GM18499 (cell line): ENCODE results near the gene CDC42BPA.
"Not testable (repeated sequence)": the region's sequence is repeated elsewhere in the genome, so short reads cannot be mapped to it uniquely, and the experiment has no call there.

Experiments used
- ATAC-seq: cut with Tn5 transposase; IDR thresholded peaks from one replicate; pipeline ENCODE4 v1.9.1; 2021; ENCODE audit warnings: moderate number of reproducible peaks; ENCODE audit not compliant: insufficient read depth, unreplicated experiment

CDC42BPA gene

GRCh38 chr1:227342075-227342829 is 24.0 kb upstream of the CDC42BPA start:
- no peak for ATAC-seq

- not testable (repeated sequence) for ATAC-seq
Observed at GRCh38 chr1:227336136-227336535, 17.8 kb upstream of the CDC42BPA start.

- ATAC-seq = no peak
Observed at GRCh38 chr1:227335242-227336020, 17.1 kb upstream of the CDC42BPA start.

- ATAC-seq = no peak
Observed at GRCh38 chr1:227333423-227333822, 15.1 kb upstream of the CDC42BPA start.

DNA sequence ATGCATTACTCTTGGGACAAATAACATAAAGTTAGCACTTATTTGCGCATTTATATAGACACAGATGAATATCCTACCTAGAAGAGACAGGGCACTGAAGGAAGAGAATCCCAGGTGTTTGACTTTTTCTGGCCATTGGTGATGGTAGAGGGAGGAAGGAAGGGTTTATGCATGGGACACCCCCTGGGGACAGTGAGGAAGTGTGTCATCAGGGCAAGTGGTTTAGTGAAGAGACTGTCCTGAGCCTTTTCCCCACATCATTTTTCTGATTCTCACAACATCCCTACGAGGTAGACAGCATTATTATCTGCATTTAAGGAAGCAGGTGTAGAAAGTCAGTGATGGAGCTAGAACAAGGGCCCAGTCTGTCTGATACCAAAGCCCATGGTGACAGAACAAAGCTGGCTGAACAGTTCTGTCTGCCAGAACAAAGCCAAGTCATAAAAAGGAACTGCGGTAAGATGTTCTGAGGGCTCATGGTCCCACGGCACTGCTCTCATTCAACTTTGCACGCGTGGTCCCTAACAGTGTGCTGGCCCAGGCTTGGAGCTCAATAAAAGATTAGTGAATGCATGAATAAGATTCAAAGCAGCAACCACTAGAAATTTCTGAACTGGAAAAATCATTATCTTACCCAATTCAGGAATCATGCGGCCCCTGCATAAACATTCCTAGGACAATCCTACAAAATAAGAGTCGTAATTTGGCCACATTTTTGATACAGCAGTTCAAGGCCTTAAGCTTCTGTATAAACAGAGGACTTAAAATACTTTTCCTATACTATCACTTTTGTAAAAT is 12.2 kb upstream of the CDC42BPA start:
- ATAC-seq = no peak

DNA sequence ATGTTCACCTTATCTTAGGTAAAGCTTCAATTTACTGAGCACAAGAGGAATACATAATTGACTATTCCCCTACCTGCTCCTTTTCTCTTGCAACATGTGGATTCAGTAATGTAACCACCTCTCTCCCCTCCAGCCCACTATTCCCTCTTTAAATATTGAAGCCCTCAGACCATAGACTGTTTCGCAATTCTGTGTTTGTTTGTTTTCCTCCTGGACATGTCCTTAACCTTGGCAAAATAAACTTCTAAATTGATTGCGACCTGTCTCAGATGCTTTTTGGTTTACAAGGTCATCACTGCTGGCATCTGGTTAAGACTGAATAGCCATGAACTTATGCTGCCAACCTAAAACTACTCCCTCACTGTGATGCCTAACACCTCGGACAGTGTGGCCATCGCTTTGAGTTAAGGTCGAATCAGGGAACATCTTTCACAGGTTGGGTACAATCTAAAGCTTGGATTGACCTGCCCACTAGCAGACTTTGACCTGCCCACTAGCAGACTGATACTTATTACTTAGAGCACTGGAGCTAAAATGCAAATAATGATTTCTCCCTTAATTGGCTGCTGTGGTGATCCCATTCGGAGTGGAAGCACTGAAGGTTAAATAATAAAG is 10.2 kb upstream of the CDC42BPA start:
- no peak for ATAC-seq

- no peak for ATAC-seq
Observed at GRCh38 chr1:227325156-227325555, 6.9 kb upstream of the CDC42BPA start.

- no peak for ATAC-seq
Observed at GRCh38 chr1:227323967-227324268, 5.6 kb upstream of the CDC42BPA start.

DNA sequence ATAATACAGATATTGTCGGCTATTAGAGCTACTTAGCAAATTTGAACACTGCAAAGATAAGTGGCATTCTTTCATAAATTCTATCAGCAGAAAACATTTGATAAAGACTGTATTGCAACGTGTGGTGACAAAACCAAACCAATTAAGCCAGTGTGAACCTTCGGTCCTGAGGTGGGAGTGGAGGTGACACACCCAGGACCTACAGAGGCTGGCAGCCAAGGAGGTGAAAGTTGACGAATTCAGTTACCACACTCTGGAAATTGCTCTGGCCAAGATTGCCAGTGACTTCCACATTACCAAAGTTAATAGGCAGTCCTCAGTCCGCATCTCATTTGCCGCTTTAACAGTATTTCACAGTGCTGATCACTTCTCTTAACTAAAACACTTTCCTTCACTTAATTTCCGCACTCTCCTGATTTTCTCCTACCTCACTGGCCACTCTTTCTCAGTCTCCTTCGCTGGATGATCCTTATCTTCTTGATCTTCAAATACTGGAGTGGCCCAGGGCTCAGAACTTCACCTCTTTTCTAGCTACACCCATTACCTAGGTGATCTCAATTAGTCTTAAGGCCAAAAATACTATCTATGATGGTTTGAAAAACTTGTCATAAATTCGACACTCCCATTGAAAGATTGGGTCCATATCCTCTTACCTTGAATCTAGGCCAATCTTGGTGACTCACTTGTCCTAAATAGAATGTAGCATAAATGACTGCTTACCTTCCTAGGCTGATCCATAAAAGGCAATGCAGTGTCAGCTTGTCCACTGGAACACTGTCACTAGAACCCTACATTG is 5.1 kb upstream of the CDC42BPA start:
- no peak for ATAC-seq

DNA sequence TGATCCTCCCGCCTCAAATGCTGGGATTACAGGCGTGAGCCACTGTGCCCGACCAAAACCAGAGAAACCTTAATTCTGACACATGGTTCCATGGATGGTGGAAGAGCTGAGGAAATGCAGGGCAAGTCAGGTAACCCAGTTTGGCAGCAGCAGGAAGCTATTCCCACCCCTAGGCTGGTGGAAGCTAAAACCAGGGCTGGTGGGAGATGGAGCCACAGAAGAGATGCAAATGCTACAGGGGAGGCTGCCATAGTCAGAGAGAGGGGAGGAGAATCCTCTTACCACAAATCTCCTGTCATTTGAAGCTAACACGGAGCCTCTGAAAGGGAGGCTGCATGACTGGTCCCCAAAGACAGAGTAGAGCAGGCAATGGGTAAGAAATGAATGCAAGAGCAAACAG is 4.1 kb upstream of the CDC42BPA start:
- ATAC-seq = no peak

DNA sequence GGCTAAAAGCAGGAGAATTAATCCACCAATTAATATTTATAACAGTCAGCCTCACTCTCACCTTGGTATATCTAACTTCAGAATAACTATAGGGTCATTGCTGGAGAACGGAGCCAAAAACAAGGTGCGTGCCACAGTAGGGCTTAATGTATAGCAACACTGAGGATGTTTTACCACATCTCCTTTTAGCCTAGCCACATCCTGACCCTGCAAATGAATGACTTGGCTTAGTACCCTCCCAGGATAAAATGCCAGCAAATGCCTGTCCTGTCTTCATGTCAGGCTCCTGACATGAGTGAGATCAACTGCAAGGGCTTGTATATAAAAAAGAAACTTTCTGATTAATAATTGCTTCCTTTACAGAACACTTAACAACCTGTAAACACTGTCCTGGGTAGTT is 2.7 kb upstream of the CDC42BPA start:
- no peak for ATAC-seq

DNA sequence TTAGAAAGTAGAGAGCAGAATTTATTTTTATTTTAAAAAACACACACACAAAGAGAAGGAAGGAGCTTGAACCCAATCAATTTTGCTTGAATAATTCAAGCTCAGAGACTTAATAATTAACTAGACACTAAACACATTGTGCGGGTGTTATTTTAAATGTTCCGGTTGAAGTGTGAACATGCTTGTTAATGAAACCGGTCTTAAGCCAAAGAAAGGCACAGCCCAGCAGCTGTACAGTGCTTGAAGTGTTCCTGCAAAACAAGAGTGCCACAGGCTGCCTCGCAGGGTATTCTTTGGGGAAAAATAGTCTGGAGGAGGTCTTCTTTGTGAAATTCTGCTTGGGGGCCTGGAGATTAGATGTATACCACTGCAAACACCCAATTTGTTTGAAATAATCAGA is 2.2 kb upstream of the CDC42BPA start:
- ATAC-seq = no peak

DNA sequence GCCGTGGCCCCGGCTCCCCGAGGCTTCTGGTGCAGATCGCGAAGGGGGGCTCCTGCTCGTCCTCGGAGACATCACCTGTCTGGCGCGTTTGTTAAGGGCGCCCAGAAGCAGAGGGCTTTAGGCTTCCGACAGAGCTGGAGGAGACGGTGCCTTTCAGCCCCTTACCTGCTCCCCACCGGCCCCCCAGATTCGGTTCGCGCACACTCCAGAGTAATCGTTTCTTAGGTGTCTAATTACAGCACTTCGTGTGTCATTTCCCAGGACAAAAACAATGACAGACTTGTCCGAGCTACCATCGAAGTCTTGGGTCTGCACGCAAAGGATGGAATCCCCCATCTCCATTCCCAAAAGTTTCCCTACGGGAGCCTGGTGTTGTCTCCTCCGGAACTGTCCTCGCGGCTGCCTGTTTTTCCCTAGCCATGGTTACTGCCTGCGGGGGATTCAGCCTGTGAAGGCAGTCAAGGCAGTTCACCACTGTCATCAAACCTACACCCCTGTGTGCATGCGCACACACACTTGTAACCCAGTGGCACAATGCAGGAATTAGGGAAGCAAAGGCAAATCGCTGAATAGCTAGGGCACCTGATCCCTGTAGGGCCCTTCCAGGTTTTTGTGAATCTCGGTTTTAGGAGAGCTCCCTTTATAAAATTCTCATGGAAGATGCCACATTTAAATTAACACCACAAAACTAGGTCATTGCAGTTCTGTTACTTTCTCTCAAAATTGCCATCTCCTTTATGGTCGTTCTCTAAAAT is 738 bp upstream of the CDC42BPA start:
- ATAC-seq = no peak

GRCh38 chr1:227317523-227318015 is 723 bp downstream of the CDC42BPA start:
- no peak for ATAC-seq

GRCh38 chr1:227317011-227317451 is 1.3 kb downstream of the CDC42BPA start:
- no peak for ATAC-seq

- ATAC-seq = no peak
Observed at GRCh38 chr1:227316456-227316855, 1.8 kb downstream of the CDC42BPA start.

DNA sequence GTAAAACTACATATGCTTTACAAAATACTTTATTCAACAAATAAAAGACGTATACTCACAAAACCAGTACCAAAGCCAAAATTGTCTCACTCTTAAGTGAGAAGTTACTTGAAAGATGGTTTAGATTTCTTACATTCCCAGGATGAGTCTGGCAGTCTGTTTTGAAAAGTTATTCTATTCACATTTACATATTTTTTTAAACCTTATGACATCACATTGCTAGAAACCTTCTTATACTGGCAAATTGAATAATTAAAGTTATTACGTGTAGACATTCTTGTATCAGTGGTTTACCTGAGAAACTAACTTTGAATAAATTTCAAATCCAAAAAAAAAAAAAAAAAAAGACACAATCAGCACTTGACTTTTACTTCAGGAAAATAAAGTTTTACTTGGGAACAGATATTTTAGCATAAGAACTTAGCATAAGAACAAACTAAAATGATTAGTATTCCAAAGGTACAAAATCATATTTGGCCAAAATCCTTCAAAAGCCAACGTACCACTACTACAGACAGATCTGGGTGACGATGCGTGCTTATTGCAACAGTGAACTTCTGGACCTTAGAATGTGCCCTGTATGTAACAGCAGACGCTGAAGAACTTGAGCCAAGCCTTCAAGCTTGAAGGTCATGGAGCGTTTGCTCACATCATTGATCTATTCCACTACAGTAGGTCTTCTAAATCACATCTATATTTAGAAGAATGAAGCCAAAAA is 2.5 kb downstream of the CDC42BPA start:
- no peak for ATAC-seq
